ENCODE measurements around the gene STX10.

Gene STX10

GRCh38 chr19:13100031-13100588, 50.1 kb downstream of the STX10 start:
- no peak for DNase-seq (ENCODE audit: low spot score)

GRCh38 chr19:13099073-13099999, 50.8 kb downstream of the STX10 start:
- DNase-seq (ENCODE audit: low spot score) = peak; percentile 31

GRCh38 chr19:13098277-13099072, 51.7 kb downstream of the STX10 start:
- no peak for DNase-seq (ENCODE audit: low spot score)

GRCh38 chr19:13097463-13098258, 52.5 kb downstream of the STX10 start:
- DNase-seq (ENCODE audit: low spot score) = no peak

- no peak for DNase-seq (ENCODE audit: low spot score)
These were observed 53.1 kb downstream of the STX10 start for GRCh38 chr19:13097033-13097462.

GRCh38 chr19:13095934-13096927, 53.9 kb downstream of the STX10 start:
- no peak for DNase-seq (ENCODE audit: low spot score)

- DNase-seq (ENCODE audit: low spot score) = no peak
These were observed 54.8 kb downstream of the STX10 start for GRCh38 chr19:13095393-13095784.

- no peak for DNase-seq (ENCODE audit: low spot score)
These were observed 55.3 kb downstream of the STX10 start for GRCh38 chr19:13094771-13095392.

- no peak for DNase-seq (ENCODE audit: low spot score)
These were observed 56.1 kb downstream of the STX10 start for GRCh38 chr19:13094106-13094504.

All from LoVo (cell line).